OCI-LY1 (cell line): ENCODE results near the gene SLC30A4.

Source experiments
- H2AFZ ChIP-seq: fragments of 200-600 bp; sonication (generic), shearing (Covaris generic); 2 replicates; pipeline ENCODE4 v1.6.0; 2014; ENCODE audit warnings: antibody characterized with exemption, mild to moderate bottlenecking, low read length
- H3F3A ChIP-seq: fragments of 200-600 bp; sonication (generic), shearing (Covaris generic); 2 replicates; pipeline ENCODE4 v1.6.0; 2014; ENCODE audit warnings: mild to moderate bottlenecking, antibody characterized with exemption, low read length, moderate library complexity; ENCODE audit not compliant: insufficient read depth
- H3K27ac ChIP-seq: fragments of 200-600 bp; sonication (generic); 2 replicates; pipeline ENCODE4 v1.5.1; 2014; ENCODE audit warnings: low read length, mixed run types, mild to moderate bottlenecking, low read depth; ENCODE audit not compliant: poor library complexity, severe bottlenecking
- H3K27me3 ChIP-seq: fragments of 200-600 bp; sonication (generic); 2 replicates; pipeline ENCODE4 v1.6.0; 2014; ENCODE audit warnings: antibody characterized with exemption, mild to moderate bottlenecking, low read length, moderate library complexity; ENCODE audit not compliant: insufficient read depth
- H3K36me3 ChIP-seq: fragments of 200-600 bp; sonication (generic); 2 replicates; pipeline ENCODE4 v1.6.1; 2014; ENCODE audit warnings: mild to moderate bottlenecking, antibody characterized with exemption, low read length, moderate library complexity, mixed read lengths; ENCODE audit not compliant: insufficient read depth
- H3K4me1 ChIP-seq: fragments of 200-600 bp; sonication (generic); 2 replicates; pipeline ENCODE4 v1.5.1; 2014; ENCODE audit warnings: mild to moderate bottlenecking, low read length, moderate library complexity; ENCODE audit not compliant: insufficient read depth, severe bottlenecking
- H3K4me2 ChIP-seq: fragments of 200-600 bp; sonication (generic), shearing (Covaris generic); 2 replicates; pipeline ENCODE4 v1.6.1; 2014; ENCODE audit warnings: low read length
- H3K4me3 ChIP-seq: fragments of 200-600 bp; sonication (generic); 2 replicates; pipeline ENCODE4 v1.5.1; 2014; ENCODE audit warnings: low read length, low read depth, mild to moderate bottlenecking, mixed read lengths; ENCODE audit not compliant: poor library complexity, severe bottlenecking
- H3K79me2 ChIP-seq: fragments of 200-600 bp; shearing (Covaris generic); 2 replicates; pipeline ENCODE4 v1.6.1; 2016; ENCODE audit warnings: mixed run types, low read length, mixed read lengths; ENCODE audit not compliant: insufficient read depth
- H3K9ac ChIP-seq: fragments of 200-600 bp; sonication (generic), shearing (Covaris generic); 2 replicates; pipeline ENCODE4 v1.6.1; 2014; ENCODE audit warnings: mild to moderate bottlenecking, low read length, mixed read lengths
- H3K9me2 ChIP-seq: fragments of 200-600 bp; sonication (generic), shearing (Covaris generic); 2 replicates; pipeline ENCODE4 v1.6.1; 2014; ENCODE audit warnings: low read depth, mild to moderate bottlenecking, low read length, mixed read lengths
- H3K9me3 ChIP-seq: fragments of 200-600 bp; shearing (Covaris generic); 2 replicates; pipeline ENCODE4 v1.6.1; 2014; ENCODE audit warnings: low read length, mixed read lengths
- H4K20me1 ChIP-seq: fragments of 200-600 bp; sonication (generic), shearing (Covaris generic); 2 replicates; pipeline ENCODE4 v1.6.0; 2016; ENCODE audit warnings: mild to moderate bottlenecking, low read length; ENCODE audit not compliant: insufficient read depth
- EZH2 ChIP-seq: fragments of 200-600 bp; sonication (generic), shearing (Covaris generic); IDR thresholded peaks from 2 replicates; pipeline ENCODE4 v1.8.0; 2017; ENCODE audit warnings: borderline replicate concordance, mixed run types, mild to moderate bottlenecking, antibody characterized with exemption, low read length, moderate library complexity, mixed read lengths
- TF ChIP-seq, protein P1 (sequence below): fragments of 200-600 bp; sonication (generic), shearing (Covaris generic); IDR thresholded peaks from 2 replicates; pipeline ENCODE4 v1.5.1; 2017; ENCODE audit warnings: mild to moderate bottlenecking, antibody characterized with exemption, low read length, moderate library complexity, mixed read lengths

The SLC30A4 gene

DNA sequence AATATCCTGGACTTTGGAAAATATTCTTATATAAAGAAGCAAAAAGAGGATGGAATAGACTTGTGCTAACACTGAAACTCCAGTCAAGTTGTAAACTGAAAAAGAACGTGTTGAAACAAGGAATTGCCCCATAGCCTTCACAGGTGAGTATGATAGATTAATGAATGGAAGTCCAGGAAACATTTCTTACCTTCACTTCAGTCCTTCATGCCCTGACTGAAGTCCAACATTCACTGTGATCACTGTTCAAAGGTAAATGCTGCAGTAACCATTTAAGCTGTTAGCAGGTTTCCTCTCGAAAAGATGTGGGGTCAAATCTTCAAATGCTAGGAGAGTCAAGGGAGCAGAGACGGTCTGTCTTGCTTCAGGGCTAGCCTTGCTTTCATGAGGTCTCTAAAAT is 46.1 kb downstream of the SLC30A4 start:
- no peaks in the 10 kb centered on the region for H3K79me2 ChIP-seq
- no peak overlapping the region for H2AFZ ChIP-seq
- no peak overlapping the region for H3K4me2 ChIP-seq
- TF ChIP-seq, protein P1, sequence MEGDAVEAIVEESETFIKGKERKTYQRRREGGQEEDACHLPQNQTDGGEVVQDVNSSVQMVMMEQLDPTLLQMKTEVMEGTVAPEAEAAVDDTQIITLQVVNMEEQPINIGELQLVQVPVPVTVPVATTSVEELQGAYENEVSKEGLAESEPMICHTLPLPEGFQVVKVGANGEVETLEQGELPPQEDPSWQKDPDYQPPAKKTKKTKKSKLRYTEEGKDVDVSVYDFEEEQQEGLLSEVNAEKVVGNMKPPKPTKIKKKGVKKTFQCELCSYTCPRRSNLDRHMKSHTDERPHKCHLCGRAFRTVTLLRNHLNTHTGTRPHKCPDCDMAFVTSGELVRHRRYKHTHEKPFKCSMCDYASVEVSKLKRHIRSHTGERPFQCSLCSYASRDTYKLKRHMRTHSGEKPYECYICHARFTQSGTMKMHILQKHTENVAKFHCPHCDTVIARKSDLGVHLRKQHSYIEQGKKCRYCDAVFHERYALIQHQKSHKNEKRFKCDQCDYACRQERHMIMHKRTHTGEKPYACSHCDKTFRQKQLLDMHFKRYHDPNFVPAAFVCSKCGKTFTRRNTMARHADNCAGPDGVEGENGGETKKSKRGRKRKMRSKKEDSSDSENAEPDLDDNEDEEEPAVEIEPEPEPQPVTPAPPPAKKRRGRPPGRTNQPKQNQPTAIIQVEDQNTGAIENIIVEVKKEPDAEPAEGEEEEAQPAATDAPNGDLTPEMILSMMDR, result no peak
- TF ChIP-seq EZH2, result no peak
- no peak overlapping the region for H3K4me3 ChIP-seq
- no peak overlapping the region for H3K27ac ChIP-seq
- no peaks in the 10 kb centered on the region for H3K4me1 ChIP-seq
- no peaks in the 10 kb centered on the region for H3K27me3 ChIP-seq
- no peaks in the 10 kb centered on the region for H3K36me3 ChIP-seq
- no peaks in the 10 kb centered on the region for H4K20me1 ChIP-seq
- H3K9me3 ChIP-seq, result no peaks in the 10 kb centered on the region
- no peaks in the 10 kb centered on the region for H3K9me2 ChIP-seq
- H3K9ac ChIP-seq, result no peak overlapping the region
- no peaks in the 10 kb centered on the region for H3F3A ChIP-seq

DNA sequence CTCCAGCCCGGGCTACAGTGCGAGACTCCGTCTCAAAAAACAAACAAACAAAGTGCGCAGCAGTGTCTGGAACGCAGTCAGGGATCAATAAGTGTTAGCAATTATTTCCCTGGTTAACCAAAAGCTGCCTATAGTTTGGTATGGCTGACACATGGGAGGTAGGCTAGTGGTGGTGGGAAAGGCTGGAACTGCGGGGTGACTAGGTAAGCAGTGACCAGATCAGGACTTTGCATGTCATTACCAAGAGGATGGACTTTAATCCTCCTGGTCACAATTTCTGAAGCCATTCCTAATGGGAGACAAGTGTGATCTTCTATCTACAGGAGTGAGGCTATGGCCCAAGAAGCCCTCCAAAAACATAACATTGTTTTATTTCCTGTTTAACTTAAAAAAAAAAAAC is 47.8 kb downstream of the SLC30A4 start:
- no peak overlapping the region for H3K9ac ChIP-seq
- no peak overlapping the region for H2AFZ ChIP-seq
- no peaks in the 10 kb centered on the region for H3K27me3 ChIP-seq
- no peak for TF ChIP-seq EZH2
- TF ChIP-seq, protein P1, result no peak
- no peaks in the 10 kb centered on the region for H4K20me1 ChIP-seq
- H3K36me3 ChIP-seq, result no peaks in the 10 kb centered on the region
- H3K9me3 ChIP-seq, result no peaks in the 10 kb centered on the region
- H3K79me2 ChIP-seq, result no peaks in the 10 kb centered on the region
- H3K4me2 ChIP-seq, result no peak overlapping the region
- no peaks in the 10 kb centered on the region for H3K9me2 ChIP-seq
- no peaks in the 10 kb centered on the region for H3K4me1 ChIP-seq
- no peak overlapping the region for H3K4me3 ChIP-seq
- no peak overlapping the region for H3K27ac ChIP-seq
- no peaks in the 10 kb centered on the region for H3F3A ChIP-seq

DNA sequence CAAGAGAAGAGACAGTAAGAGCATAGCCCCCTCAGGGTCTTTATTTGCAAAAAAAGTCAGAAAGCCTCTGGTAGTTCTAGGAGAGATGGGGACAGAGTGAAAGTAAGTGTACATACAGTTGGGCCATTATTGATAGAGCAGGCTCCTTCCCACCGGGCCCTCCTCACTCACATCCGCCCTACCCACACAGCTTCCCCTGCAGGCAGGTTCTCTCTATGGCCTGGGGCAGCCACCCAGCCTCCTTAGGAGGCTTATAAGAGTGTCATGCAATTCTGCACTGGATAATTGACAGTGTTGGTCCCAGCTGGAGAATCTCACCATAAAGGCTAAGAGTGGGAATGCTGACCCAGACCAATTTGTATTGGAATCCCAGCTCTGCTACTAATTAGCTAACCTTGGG is 49.5 kb downstream of the SLC30A4 start:
- Histone ChIP-seq H3K36me3 (no peaks in the 10 kb centered on the region), H3K4me1 (no peaks in the 10 kb centered on the region), H3K9me2 (no peaks in the 10 kb centered on the region), H3K27me3 (0 out of 2 replicates have a peak, but pooled peaks cover 2% of the 10 kb centered on the region), H2AFZ (no peak overlapping the region), H3K9me3 (no peaks in the 10 kb centered on the region), H3K4me2 (no peak overlapping the region), H3K27ac (no peak overlapping the region), H3F3A (no peaks in the 10 kb centered on the region), H3K4me3 (no peak overlapping the region), H4K20me1 (no peaks in the 10 kb centered on the region), H3K79me2 (no peaks in the 10 kb centered on the region), H3K9ac (no peak overlapping the region)
- TF ChIP-seq EZH2, result no peak
- TF ChIP-seq, protein P1, result no peak
